Measurements from ENCODE around the gene THSD1. TPM values are rescaled to one million over a fixed set of nuclear protein-coding genes. Genes with fewer than 3 reads are reported as not detected.
"Not testable (repeated sequence)": the region's sequence is repeated elsewhere in the genome, so short reads cannot be mapped to it uniquely, and the experiment has no call there.

THSD1 gene
- total and polyA plus RNA-seq, 10 of the 15 experiments (the other 5 are each of a cell fraction or from before 2014, with no cell fraction given), result 0.03 to 0.20 (median 0.13) TPM; not detected in 2

- WGBS (ENCODE audit: insufficient coverage, insufficient replicate concordance, low lambda C conversion rate, missing lambda C conversion rate), result 64% methylated on average over 4 of the region's 4 CpGs
- POLR2A ChIA-PET, result no interaction called here
- Histone ChIP-seq H3K27me3 (replicated peaks in 1 of 2; ENCODE audit: control insufficient read depth in 2 of 2, insufficient read depth in 2 of 2, low read length in 1 of 2) (no peaks in the 10 kb centered on the region), H3K79me2 (ENCODE audit: control insufficient read depth, insufficient read depth, low read length) (no peaks in the 10 kb centered on the region), H3K4me2 (ENCODE audit: control insufficient read depth, insufficient read depth) (no peak overlapping the region), H2AFZ (ENCODE audit: control insufficient read depth, low read depth, low read length) (no peak overlapping the region), H3K4me3 (no peak overlapping the region), H3K27ac (ENCODE audit: control insufficient read depth, insufficient read depth) (no peak overlapping the region), H3K4me1 (ENCODE audit: control insufficient read depth, insufficient read depth, low read length) (no peaks in the 10 kb centered on the region), H3K9me3 (replicated peaks; ENCODE audit: control insufficient read depth, insufficient read depth, low read length) (no peaks in the 10 kb centered on the region), H4K20me1 (ENCODE audit: control insufficient read depth, insufficient read depth) (no peaks in the 10 kb centered on the region), H3K36me3 (ENCODE audit: control insufficient read depth in 2 of 2, insufficient read depth in 2 of 2, low read length in 1 of 2) (no peaks in the 10 kb centered on the region), H3K9ac (ENCODE audit: control insufficient read depth, insufficient read depth, low read length) (no peak overlapping the region)
- no peak for TF ChIP-seq STAT3 (IDR thresholded peaks at IDR 0.05; ENCODE audit: low read depth, low read length)
- TF ChIP-seq SMAD5 (IDR thresholded peaks at IDR 0.05; ENCODE audit: low read depth), result no peak
- no peak for TF ChIP-seq WRNIP1 (IDR thresholded peaks at IDR 0.05; ENCODE audit: borderline replicate concordance, low read depth, low read length)
- no peak for TF ChIP-seq BMI1 (IDR thresholded peaks at IDR 0.05; ENCODE audit: borderline replicate concordance)
- TF ChIP-seq MYB (IDR thresholded peaks at IDR 0.05; ENCODE audit: borderline replicate concordance, low read depth, low read length), result no peak
- TF ChIP-seq HDGF (IDR thresholded peaks at IDR 0.05), result no peak
- no peak for TF ChIP-seq MTA3 (IDR thresholded peaks at IDR 0.05; ENCODE audit: borderline replicate concordance, low read length)
- TF ChIP-seq NKRF (conservative IDR thresholded peaks at IDR 0.05), result no peak
- no peak for TF ChIP-seq RFX5 (IDR thresholded peaks at IDR 0.05; ENCODE audit: low read depth, low read length)
- TF ChIP-seq FOS (IDR thresholded peaks at IDR 0.05; ENCODE audit: borderline replicate concordance, extremely low read depth, insufficient read length), result no peak
- no peak for TF ChIP-seq ATF7 (IDR thresholded peaks at IDR 0.05; ENCODE audit: low read depth)
- TF ChIP-seq BRCA1 (IDR thresholded peaks at IDR 0.05; ENCODE audit: low read depth, low read length), result no peak
- no peak for TF ChIP-seq REST (IDR thresholded peaks at IDR 0.05; ENCODE audit: low read depth, low read length)
- ATAC-seq (no peak), DNase-seq (ENCODE audit: low read depth, low spot score) (no peak), FAIRE-seq (no peak)
- no TSS peak for BruUV-seq (replicated peaks)
- in situ Hi-C loops (cut with MboI), result no loop called here
- RAD21 ChIA-PET (ENCODE audit: unreplicated experiment), result no interaction called here
- CTCF ChIA-PET, result no interaction called here
- SMC1A ChIA-PET (ENCODE audit: uncharacterized antibody, unreplicated experiment), result no interaction called here
- intact Hi-C loops (cut with micrococcal nuclease; ENCODE audit: unreplicated experiment), result no loop called here
These were observed 39.7 kb downstream of the THSD1 start for GRCh38 chr13:52366291-52366690.

GRCh38 chr13:52362169-52362887 lies 43.6 kb downstream of the THSD1 start:
- H3K79me2 ChIP-seq (ENCODE audit: control insufficient read depth, insufficient read depth, low read length); H3K4me2 ChIP-seq (ENCODE audit: control insufficient read depth, insufficient read depth); H3K27me3 ChIP-seq (replicated peaks in 1 of 2; ENCODE audit: control insufficient read depth in 2 of 2, insufficient read depth in 2 of 2, low read length in 1 of 2); H2AFZ ChIP-seq (ENCODE audit: control insufficient read depth, low read depth, low read length); H3K4me1 ChIP-seq (ENCODE audit: control insufficient read depth, insufficient read depth, low read length); H3K27ac ChIP-seq (ENCODE audit: control insufficient read depth, insufficient read depth); DNase-seq (ENCODE audit: low read depth, low spot score); H3K4me3 ChIP-seq; ATAC-seq; H3K9me3 ChIP-seq (replicated peaks; ENCODE audit: control insufficient read depth, insufficient read depth, low read length); BruUV-seq (replicated peaks); intact Hi-C loops (cut with micrococcal nuclease; ENCODE audit: unreplicated experiment); in situ Hi-C loops (cut with MboI); POLR2A ChIA-PET; H4K20me1 ChIP-seq (ENCODE audit: control insufficient read depth, insufficient read depth); SMC1A ChIA-PET (ENCODE audit: uncharacterized antibody, unreplicated experiment); H3K36me3 ChIP-seq (ENCODE audit: control insufficient read depth in 2 of 2, insufficient read depth in 2 of 2, low read length in 1 of 2); H3K9ac ChIP-seq (ENCODE audit: control insufficient read depth, insufficient read depth, low read length); RAD21 ChIA-PET (ENCODE audit: unreplicated experiment); CTCF ChIA-PET: not testable (repeated sequence)
- 52% methylated on average over 5 of the region's 6 CpGs for WGBS (ENCODE audit: insufficient coverage, insufficient replicate concordance, low lambda C conversion rate, missing lambda C conversion rate)
- peak; percentile 86 for FAIRE-seq
